Body of pancreas (tissue), 4 donors: ENCODE measurements around the gene TEAD3.

Experiments used
- CTCF ChIP-seq, 7 experiments: fragments of 450-650 bp in 4 of 7; fragments of 200-600 bp in 3 of 7; sonication (generic) in 3 of 7; IDR thresholded peaks; one replicate each; pipeline ENCODE4 v1.5.1; 2016 to 2019; ENCODE audit warnings: antibody characterized with exemption in 7 of 7
- POLR2A ChIP-seq, 3 donors: fragments of 450-650 bp; IDR thresholded peaks; one replicate each; pipeline ENCODE4 v1.6.1; 2016; ENCODE audit warnings: antibody characterized with exemption in 3 of 3, mild to moderate bottlenecking in 2 of 3

DNA sequence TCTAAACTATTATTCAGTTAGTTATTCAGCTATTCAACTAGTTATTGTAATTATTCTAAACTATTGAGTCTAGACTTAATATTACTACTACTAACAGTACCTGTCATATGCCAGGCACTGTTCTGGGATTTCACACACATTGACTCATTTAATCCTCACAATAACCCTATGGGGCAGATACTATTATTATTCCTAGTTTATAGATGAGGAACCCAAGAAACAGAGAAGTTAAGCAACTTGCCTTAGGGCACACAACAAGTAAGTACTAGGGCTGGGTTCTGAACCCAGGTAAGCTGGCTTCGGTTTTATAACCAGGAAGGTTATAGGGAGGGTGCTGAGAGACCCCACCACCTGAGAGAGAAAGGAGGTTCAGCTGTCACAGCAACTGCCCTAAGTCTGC lies 7.8 kb downstream of the TEAD3 start:
- TF ChIP-seq CTCF (IDR thresholded peaks at IDR 0.05) (no peak), POLR2A (IDR thresholded peaks at IDR 0.05) (no peak)
